NCI-H146 (cell line): Measurements from ENCODE around the gene FOSB.

Experiments used
- DNase-seq: peaks from one replicate; lab custom pipeline; 2025; lab: John Stamatoyannopoulos, UW

The FOSB gene

DNA sequence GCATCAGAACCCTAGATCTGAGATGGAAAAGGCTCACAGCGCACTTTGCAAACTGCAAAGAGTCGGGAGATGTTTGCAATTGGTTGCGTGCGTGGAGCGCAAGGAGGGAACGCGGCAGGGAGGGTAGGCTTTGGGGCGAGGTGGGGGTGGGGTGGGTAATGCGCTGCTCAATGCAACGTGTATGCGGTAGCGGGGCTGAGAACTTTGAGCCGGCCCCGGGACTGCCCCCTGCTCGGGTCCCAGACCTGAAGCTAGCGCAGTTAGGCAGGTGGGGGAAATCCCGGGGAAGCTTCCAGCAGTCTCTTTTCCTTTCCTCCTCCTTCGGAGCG lies 971 bp downstream of the FOSB start:
- no peak for DNase-seq

DNA sequence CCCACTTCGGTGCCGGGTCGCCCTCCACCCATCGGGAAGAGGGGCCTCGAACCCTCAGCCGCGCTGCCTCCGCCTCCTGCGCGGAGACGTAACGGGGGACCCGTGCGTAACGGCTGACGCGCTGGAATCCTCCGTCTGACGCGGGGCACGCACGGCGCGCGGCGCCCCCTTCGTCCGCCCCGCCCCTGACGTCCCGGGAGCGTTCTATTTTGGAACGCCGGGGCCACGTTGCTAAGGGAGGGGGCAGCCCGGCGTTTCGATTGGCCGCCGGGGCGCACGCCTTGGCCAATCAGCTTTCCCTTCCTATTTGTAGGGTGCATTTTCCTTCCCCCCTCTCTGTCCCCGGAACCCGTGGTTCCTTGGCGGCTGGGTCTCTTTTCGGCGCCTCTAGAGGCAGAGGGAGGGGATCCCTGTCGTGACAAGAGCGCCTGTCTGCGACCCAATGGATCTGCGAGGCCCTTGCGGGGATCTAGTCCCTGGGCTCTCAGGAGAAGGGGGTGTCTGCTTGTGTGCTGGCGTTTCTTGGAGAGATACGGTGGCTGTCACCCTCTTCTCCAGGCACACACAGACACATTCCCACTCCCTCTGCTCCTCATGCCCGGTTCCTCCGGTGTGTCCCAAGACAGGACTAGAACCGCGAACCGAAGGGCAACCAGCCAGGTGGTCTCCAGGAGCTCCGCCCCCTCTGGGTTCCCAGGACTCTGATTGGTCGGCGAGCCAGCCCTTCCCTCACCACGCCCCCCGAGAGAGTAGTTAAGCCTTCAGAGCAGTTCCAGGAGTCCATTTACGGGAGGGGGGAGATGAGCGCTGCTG lies 1.5 kb downstream of the FOSB start:
- peak; percentile 85 for DNase-seq

DNA sequence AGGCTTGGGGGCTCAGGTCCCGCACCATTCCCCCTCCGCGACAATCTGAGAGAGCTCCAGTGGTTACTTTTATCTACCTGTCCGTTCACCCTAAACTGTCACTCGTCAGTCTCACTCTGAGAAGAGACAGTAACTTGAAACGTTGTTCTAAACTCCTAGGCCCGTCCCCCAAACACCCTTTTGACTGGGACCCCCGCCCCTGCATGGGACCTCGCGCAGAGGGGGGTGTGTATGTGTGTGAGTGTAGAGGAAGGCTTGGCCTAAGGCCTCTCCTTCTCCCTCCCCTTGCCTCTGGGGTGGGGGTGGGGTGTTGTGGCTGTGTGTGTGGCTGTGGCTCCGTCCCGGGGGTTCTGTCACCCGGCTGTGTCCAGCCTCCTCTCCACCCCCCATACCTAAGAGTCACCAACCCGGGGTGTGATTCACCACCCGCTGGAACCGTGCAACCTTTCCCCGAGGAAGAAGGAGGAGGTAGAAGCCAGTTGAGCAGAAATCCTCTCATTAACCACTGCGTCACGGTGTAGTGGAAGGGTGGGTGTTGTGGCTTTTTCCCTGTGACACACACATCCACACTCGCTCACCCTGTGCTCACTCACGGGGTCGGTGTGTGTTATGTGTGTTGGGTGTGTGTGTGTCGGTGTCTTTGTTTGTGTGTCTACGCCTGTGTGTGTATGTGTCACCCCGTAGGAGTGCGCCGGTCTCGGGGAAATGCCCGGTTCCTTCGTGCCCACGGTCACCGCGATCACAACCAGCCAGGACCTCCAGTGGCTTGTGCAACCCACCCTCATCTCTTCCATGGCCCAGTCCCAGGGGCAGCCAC lies 2.4 kb downstream of the FOSB start:
- DNase-seq, result no peak

DNA sequence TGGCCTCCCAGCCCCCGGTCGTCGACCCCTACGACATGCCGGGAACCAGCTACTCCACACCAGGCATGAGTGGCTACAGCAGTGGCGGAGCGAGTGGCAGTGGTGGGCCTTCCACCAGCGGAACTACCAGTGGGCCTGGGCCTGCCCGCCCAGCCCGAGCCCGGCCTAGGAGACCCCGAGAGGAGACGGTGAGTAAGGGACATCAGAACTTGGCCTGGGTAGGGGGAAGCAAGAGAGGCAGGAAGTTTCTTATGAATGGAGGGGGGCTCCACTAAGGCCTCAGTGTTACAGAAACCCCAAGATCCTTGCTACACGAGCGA lies 2.9 kb downstream of the FOSB start:
- DNase-seq, result no peak

DNA sequence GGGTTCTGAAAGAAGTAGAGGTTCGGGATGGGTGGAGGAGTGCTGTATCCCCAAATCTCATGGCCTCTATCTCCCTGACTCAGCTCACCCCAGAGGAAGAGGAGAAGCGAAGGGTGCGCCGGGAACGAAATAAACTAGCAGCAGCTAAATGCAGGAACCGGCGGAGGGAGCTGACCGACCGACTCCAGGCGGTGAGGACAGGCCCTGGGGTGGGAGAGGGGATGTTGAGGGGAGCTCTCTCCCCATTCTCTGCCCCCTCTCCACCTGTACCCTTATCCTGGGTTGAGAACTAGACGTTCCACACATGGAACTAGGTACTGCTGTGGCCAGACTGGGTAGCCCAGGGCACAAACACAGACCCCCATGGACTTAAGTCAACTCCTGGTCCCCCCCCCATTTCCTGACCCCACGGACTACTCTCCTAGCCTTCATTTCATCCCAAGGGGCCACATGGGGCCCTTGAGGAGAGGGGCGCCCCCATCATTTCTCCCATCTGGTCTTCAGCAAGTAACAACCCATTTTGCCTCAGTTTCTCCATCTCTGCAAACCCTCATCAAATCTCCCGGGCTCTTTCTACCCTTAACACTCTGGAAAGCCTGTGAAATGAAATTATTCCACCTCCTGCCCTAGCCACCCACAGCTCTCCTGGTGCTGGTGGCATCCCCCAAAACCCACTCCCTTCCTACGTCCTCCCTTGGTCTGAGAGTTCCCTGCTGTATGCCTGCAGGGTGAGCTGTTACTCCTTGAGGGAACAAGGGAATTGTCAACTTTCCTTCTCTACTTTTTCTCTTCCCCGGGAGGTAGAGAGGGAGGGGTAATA lies 3.5 kb downstream of the FOSB start:
- no peak for DNase-seq

DNA sequence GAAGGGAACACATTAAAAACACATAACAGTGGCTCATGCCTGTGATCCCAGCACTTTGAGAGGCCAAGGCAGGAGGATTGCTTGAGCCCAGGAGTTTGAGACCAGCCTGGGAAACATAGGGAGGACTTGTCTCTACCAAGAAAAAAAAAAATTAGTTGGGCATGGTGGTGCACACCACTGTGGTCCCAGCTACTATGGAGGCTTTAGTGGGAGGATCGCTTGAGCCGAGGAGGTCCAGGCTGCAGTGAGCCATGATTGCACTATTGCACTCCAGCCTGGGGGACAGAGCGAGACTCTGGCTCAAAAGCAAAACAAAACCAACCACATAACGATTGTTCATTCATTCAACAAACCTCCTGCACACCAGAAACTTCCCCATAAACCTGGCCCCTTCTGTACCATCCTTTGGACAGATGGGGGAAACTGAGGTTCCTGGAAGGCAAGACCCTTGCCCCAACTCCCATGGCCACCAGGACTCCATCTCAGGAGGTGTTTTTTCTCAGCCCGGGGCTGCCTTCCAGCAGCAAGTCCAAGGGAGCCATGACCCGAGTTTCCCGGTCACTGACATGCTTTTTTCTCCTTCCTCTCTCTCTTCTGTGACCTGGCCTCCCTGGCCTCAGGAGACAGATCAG lies 4.3 kb downstream of the FOSB start:
- DNase-seq, result no peak

DNA sequence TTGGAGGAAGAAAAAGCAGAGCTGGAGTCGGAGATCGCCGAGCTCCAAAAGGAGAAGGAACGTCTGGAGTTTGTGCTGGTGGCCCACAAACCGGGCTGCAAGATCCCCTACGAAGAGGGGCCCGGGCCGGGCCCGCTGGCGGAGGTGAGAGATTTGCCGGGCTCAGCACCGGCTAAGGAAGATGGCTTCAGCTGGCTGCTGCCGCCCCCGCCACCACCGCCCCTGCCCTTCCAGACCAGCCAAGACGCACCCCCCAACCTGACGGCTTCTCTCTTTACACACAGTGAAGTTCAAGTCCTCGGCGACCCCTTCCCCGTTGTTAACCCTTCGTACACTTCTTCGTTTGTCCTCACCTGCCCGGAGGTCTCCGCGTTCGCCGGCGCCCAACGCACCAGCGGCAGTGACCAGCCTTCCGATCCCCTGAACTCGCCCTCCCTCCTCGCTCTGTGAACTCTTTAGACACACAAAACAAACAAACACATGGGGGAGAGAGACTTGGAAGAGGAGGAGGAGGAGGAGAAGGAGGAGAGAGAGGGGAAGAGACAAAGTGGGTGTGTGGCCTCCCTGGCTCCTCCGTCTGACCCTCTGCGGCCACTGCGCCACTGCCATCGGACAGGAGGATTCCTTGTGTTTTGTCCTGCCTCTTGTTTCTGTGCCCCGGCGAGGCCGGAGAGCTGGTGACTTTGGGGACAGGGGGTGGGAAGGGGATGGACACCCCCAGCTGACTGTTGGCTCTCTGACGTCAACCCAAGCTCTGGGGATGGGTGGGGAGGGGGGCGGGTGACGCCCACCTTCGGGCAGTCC lies 5.0 kb downstream of the FOSB start:
- no peak for DNase-seq

DNA sequence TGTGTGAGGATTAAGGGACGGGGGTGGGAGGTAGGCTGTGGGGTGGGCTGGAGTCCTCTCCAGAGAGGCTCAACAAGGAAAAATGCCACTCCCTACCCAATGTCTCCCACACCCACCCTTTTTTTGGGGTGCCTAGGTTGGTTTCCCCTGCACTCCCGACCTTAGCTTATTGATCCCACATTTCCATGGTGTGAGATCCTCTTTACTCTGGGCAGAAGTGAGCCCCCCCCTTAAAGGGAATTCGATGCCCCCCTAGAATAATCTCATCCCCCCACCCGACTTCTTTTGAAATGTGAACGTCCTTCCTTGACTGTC lies 5.5 kb downstream of the FOSB start:
- no peak for DNase-seq

DNA sequence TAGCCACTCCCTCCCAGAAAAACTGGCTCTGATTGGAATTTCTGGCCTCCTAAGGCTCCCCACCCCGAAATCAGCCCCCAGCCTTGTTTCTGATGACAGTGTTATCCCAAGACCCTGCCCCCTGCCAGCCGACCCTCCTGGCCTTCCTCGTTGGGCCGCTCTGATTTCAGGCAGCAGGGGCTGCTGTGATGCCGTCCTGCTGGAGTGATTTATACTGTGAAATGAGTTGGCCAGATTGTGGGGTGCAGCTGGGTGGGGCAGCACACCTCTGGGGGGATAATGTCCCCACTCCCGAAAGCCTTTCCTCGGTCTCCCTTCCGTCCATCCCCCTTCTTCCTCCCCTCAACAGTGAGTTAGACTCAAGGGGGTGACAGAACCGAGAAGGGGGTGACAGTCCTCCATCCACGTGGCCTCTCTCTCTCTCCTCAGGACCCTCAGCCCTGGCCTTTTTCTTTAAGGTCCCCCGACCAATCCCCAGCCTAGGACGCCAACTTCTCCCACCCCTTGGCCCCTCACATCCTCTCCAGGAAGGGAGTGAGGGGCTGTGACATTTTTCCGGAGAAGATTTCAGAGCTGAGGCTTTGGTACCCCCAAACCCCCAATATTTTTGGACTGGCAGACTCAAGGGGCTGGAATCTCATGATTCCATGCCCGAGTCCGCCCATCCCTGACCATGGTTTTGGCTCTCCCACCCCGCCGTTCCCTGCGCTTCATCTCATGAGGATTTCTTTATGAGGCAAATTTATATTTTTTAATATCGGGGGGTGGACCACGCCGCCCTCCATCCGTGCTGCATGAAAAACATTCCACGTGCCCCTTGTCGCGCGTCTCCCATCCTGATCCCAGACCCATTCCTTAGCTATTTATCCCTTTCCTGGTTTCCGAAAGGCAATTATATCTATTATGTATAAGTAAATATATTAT lies 6.1 kb downstream of the FOSB start:
- no peak for DNase-seq

DNA sequence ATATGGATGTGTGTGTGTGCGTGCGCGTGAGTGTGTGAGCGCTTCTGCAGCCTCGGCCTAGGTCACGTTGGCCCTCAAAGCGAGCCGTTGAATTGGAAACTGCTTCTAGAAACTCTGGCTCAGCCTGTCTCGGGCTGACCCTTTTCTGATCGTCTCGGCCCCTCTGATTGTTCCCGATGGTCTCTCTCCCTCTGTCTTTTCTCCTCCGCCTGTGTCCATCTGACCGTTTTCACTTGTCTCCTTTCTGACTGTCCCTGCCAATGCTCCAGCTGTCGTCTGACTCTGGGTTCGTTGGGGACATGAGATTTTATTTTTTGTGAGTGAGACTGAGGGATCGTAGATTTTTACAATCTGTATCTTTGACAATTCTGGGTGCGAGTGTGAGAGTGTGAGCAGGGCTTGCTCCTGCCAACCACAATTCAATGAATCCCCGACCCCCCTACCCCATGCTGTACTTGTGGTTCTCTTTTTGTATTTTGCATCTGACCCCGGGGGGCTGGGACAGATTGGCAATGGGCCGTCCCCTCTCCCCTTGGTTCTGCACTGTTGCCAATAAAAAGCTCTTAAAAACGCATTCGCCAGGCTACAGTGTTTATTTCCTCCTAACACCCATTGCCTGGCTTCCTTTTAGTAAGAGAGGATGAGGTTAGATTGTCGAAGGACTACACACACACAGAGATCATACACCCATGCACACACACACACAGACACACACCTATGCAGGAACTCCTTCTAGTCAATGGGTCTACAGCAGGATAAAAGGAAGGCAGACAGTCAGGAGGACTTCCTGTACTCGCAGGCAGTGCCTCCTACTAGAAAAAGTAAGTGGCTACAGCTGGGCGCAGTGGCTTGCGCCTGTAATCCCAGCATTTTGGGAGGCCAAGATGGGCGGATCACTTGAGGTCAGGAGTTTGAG lies 7.1 kb downstream of the FOSB start:
- peak; percentile 32 for DNase-seq

DNA sequence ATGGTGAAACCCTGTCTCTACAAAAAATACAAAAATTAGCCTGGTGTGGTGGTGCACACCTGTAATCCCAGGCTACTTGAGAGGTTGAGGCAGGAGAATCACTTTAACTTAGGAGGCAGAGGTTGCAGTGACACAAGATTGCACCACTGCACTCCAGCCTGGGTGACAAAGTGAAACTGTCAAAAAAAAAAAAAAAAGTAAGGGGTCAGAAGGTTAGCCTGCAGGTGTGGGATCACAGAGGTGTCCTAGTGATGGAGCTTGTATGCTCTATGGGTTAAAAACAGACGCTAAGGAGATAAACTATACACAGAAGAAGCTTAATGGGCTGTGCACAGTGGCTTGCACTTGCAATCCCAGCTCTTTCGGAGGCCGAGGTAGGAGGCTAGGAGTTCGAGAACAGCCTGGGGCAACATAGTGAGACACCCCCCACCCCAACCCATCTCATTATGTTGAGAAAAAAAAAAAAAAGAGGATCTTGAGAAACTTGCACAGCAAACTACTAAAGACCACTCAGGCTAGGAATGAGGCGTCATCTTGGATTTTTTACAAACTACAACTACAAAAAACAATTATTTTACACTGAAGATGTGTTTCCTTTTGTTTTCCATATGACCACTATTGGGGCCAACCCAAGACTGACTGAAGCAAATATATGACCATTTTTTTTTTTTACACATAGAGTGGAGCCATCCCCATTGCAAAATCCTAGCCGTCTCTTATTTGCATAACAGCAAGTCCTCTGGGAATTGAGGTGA lies 7.9 kb downstream of the FOSB start:
- no peak for DNase-seq

DNA sequence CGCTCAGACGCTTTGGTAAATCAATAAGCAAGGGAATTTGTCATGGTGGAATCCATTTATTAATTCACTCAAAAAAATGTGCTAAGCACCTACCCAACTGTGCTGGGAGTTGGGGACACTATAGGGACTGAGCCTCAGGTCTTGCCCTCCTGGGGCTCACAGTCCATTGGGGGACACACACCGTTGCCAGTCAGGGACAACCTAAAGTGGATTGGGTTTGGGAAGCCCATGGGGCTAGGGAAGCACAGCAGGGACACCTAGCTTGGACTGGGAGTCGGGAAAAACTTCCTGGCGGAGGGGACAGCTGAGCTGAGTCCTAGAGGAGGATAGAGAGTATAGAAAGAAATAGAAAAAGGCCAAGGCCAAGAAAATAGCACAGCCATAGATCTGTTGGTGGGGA lies 8.5 kb downstream of the FOSB start:
- DNase-seq, result no peak

DNA sequence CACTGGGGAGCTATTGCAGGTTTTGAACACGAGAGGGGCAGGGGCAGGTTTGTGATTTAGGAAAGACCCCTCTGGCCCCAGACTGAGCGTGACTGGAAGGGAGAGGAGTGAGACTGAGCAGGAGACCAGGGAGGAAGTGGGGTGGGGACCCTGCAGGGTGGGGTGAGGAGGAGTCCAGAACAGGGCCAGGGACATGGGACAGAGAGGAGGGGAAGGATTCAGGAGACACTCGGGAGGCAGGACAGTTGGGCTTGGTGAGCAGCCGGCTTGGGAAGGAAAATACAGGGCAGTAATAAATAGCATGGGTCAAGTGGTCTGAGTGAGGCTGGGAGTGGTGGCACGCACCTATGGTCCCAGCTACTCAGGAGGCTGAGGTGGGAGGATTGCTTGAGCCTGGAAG lies 9.4 kb downstream of the FOSB start:
- no peak for DNase-seq

DNA sequence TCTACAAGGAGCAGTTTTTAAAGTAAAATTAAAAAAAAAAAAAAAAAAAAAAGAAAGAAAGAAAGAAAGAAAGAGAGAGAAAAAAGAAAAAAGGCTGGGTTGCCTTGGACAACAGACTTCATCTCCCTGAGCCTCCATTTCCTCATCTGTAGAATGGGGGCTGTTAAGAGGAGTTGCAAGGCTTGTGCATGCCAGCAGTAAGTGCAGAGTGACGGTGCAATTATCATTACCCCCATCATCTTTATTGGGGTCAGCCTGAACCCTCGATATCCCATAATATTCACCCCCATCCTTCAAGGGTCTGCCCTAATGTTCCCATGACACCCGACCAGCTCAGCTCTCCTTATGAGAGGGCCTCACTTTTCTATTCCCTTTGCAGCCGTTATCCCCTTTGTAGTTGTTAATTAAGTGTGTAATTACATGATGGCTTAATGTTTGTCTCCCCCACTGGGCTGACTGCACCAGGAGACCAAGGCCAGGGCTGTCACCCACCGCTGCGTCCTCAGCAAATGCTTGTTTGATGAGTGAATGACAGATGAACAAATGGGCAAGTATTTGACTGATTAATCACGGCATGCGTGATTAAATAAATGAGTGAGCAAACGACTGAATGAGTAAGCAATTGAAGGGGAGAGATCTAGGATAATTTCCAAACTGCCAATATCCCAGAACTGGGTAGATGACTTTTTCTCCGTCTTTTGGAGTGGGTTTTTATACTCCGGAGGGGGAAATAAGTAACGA lies 10.1 kb downstream of the FOSB start:
- DNase-seq, result peak; percentile 95

DNA sequence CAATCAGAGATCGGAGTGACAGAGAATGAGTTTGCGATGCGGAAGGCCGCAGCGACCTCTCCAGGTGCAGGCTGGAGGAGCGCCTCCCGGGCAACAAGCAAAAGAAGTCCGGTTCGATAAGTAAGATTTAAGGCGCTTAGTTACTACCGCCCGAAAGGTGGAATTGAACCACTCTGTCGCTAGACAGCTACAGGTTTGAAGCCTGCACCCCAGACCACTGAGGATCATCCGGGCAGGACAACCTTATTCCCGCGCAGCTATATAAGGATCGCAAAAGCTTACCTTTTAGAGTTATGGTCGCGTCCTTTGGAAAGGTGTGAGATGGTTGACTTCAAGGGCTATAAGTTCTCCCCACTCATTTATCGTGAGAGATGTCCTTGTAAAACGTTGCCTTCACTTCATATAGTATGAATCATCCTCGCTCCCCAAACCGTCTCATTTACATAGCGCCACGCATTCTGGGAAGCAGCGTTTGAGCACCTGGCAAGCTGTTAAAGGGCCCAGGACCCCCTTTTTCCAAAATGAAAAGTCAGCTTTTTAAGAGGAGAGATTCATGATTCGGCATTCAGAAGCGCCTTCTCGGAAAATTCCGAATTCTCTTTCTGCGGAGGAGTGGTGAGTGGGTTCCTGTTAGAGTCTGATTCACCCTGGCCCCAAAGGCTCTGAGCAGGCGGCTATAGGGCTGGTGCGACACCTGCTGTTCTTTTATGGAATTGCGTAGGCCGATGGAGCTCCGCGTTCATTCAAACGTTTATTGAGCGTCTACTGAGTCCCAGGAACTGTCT lies 10.8 kb downstream of the FOSB start:
- peak; percentile 87 for DNase-seq

DNA sequence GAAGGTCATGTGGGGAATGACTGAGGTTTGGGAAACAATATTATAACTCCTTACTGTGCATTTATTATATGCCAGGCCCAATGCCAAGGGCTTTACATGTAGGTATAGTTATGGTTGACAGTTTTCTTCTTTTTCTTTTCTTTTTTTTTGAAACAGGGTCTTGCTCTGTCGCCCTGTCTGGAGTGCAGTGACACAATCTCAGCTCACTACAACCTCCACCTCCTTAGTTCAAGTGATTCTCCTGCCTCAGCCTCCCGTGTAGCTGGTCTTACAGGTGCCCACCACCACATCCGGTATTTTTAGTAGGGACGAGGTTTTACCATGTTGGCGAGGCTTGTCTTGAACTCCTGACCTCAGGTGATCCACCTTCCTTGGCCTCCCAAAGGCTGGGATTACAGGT lies 15.2 kb downstream of the FOSB start:
- no peak for DNase-seq

DNA sequence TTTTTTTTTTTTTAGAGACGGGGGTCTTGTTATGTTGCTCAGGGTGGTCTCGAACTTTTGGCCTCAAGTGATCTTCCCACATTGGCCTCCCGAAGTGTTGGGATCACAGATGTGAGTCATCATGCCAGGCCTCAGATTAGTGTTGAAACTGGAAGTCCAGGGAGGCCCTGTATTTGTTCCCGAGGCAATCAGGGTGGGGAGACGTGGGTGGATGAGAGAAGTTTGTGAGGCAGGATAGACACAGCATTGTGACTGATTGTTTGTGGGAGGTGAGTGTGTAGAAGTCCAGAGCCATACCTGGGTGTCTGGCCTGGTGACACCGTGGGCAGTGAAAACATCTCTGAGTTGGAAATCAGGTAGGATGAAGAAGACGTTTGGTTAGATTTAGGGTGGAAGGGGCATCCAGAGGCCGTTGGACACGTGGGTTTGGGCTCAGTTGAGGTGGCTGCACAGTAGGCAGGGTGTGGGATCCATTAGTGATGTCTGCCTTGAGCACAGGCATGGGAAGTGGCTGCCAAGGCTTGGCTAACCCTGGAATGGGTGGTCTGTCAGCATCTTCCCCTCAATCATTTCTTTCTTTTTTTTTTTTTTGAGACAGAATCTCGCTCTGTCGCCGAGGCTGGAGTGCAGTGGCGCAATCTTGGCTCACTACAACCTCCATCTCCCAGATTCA lies 16.6 kb downstream of the FOSB start:
- no peak for DNase-seq
